Measurements from ENCODE around the gene KLF9.

KLF9 gene

GRCh38 chr9:70363760-70364159 lies 50.7 kb downstream of the KLF9 start:
- no peak for DNase-seq (ENCODE audit: low read depth in 2 of 2)

DNA sequence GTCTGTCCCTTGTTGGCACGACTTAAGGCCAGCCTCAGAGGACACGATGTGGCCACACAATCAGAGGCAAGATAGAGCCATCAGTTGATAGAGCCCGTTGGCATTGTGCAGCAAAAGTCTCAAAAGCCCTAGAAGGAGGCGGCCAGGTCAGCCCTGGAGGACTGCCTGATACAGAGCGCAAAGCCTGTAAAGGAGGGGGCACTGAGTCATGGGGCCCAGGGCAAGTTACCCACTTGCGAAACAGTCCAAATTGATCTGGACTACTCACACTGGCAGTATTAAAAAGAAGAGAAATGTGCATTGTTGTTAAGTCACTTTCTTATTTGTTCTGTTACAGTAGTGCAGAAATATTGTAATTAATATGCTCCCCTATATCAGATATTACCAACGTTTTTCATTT lies 51.5 kb downstream of the KLF9 start:
- no peak for DNase-seq (ENCODE audit: low read depth in 2 of 2)

GRCh38 chr9:70355801-70356200 lies 58.7 kb downstream of the KLF9 start:
- DNase-seq (ENCODE audit: low read depth in 2 of 2), result no peak

- no peak for DNase-seq (ENCODE audit: low read depth in 2 of 2)
Observed at GRCh38 chr9:70352802-70353201, 61.7 kb downstream of the KLF9 start.

- no peak for DNase-seq (ENCODE audit: low read depth in 2 of 2)
Observed at GRCh38 chr9:70352356-70352755, 62.1 kb downstream of the KLF9 start.

GRCh38 chr9:70347046-70347445 lies 67.4 kb downstream of the KLF9 start:
- DNase-seq (ENCODE audit: low read depth in 2 of 2), result no peak

- no peak for DNase-seq (ENCODE audit: low read depth in 2 of 2)
Observed at GRCh38 chr9:70340572-70340971, 73.9 kb downstream of the KLF9 start.

Data from stimulated activated CD8-positive, alpha-beta memory T cell treated with anti-CD3 and anti-CD28 coated beads, Interleukin-7, amount 100 ng/mL, for 4 hours (primary cell).